HG03469 (cell line): ENCODE data around the gene SMYD4.
"Not testable (repeated sequence)": the region's sequence is repeated elsewhere in the genome, so short reads cannot be mapped to it uniquely, and the experiment has no call there.

Experiments
- ATAC-seq: cut with Tn5 transposase; IDR thresholded peaks from one replicate; pipeline ENCODE4 v1.9.1; 2021; ENCODE audit warnings: mild to moderate bottlenecking, moderate library complexity, moderate number of reproducible peaks; ENCODE audit not compliant: unreplicated experiment

Gene SMYD4

GRCh38 chr17:1758807-1759206, 70.9 kb downstream of the SMYD4 start:
- ATAC-seq: no peak

- no peak for ATAC-seq
Measured at GRCh38 chr17:1755827-1756262, 73.9 kb downstream of the SMYD4 start.

- ATAC-seq: no peak
Measured at GRCh38 chr17:1755252-1755826, 74.4 kb downstream of the SMYD4 start.

- ATAC-seq: no peak
Measured at GRCh38 chr17:1754430-1755112, 75.1 kb downstream of the SMYD4 start.

- no peak for ATAC-seq
Measured at GRCh38 chr17:1753767-1754429, 75.8 kb downstream of the SMYD4 start.

GRCh38 chr17:1752425-1753262, 77.1 kb downstream of the SMYD4 start:
- no peak for ATAC-seq

GRCh38 chr17:1750628-1751027, 79.1 kb downstream of the SMYD4 start:
- no peak for ATAC-seq

GRCh38 chr17:1746975-1747543, 82.6 kb downstream of the SMYD4 start:
- ATAC-seq: no peak

GRCh38 chr17:1745513-1746020, 84.1 kb downstream of the SMYD4 start:
- ATAC-seq: no peak

GRCh38 chr17:1744551-1745512, 84.9 kb downstream of the SMYD4 start:
- no peak for ATAC-seq

GRCh38 chr17:1743088-1743439, 86.6 kb downstream of the SMYD4 start:
- ATAC-seq: no peak

GRCh38 chr17:1742371-1743087, 87.2 kb downstream of the SMYD4 start, which contains the start of gene SERPINF2:
SERPINF2 (plus strand) TSS chr17:1742871; CDS start chr17:1744996, 2,125 bp downstream.
- ATAC-seq: no peak

- ATAC-seq: not testable (repeated sequence)
Measured at GRCh38 chr17:1741899-1742298, 87.8 kb downstream of the SMYD4 start.

GRCh38 chr17:1737531-1738291, 92.0 kb downstream of the SMYD4 start:
- no peak for ATAC-seq

GRCh38 chr17:1736348-1737281, 93.1 kb downstream of the SMYD4 start:
- ATAC-seq: no peak

GRCh38 chr17:1735834-1736347, 93.8 kb downstream of the SMYD4 start:
- ATAC-seq: no peak

- ATAC-seq: no peak
Measured at GRCh38 chr17:1735418-1735817, 94.3 kb downstream of the SMYD4 start.
